GM12878 (cell line): ENCODE data around the gene KCNG1. TPM values are rescaled to one million over a fixed set of nuclear protein-coding genes. Genes with fewer than 3 reads are reported as not detected.

Source experiments
- ATAC-seq: fragments of 200-7000 bp; cut with Tn5 transposase; 3 replicates; pipeline ENCODE4 v1.9.1; 2020; ENCODE audit warnings: mild to moderate bottlenecking, moderate library complexity
- BruUV-seq: library from RNA; stranded (reverse); fragments of 400-500 nt; replicated peaks from 2 replicates; lab custom pipeline; 2021; lab: Mats Ljungman, UMichigan
- CTCF ChIA-PET: fragments of 300-600 bp; sonication (Branson Sonifier 250); formaldehyde crosslinking; extraction: SDS; loops from one replicate; lab custom pipeline; 2021; ENCODE audit warnings: inconsistent platforms; lab: Yijun Ruan, JAX
- POLR2A ChIA-PET: fragments of 350-600 bp; formaldehyde crosslinking; extraction: SDS; loops from one replicate; lab custom pipeline; 2021; ENCODE audit warnings: inconsistent platforms; lab: Charles Lee
- RAD21 ChIA-PET: fragments of 300-600 bp; sonication (Branson Sonifier 250); formaldehyde crosslinking; loops from one replicate; lab custom pipeline; 2023; ENCODE audit warnings: antibody characterized with exemption; ENCODE audit not compliant: unreplicated experiment; lab: Charles Lee
- SMC1A ChIA-PET: fragments of 300-600 bp; sonication (Branson Sonifier 250); formaldehyde crosslinking; loops from one replicate; lab custom pipeline; 2023; ENCODE audit not compliant: unreplicated experiment, uncharacterized antibody; lab: Charles Lee
- DNase-seq: peaks from one replicate; pipeline ENCODE4 v3.0.0-alpha.2; 2011; ENCODE audit warnings: low read depth, low spot score
- FAIRE-seq: peaks from 3 replicates; lab custom pipeline; 2011; peaks lifted over from hg19 to GRCh38; lab: Jason Lieb, UNC
- H2AFZ ChIP-seq: 2 replicates; pipeline ENCODE4 v1.6.0; 2011; ENCODE audit warnings: low read depth, low read length, control low read depth; ENCODE audit not compliant: control insufficient read depth
- H3K27ac ChIP-seq: 2 replicates; pipeline ENCODE4 v1.5.1; 2011; ENCODE audit warnings: control low read depth; ENCODE audit not compliant: control insufficient read depth, insufficient read depth
- H3K27me3 ChIP-seq, 2 experiments: replicated peaks in 1 of 2; 2 replicates each; pipeline versions ENCODE4 v1.6.0 to v1.6.1; 2011; ENCODE audit warnings: low read length in 1 of 2; ENCODE audit not compliant: control insufficient read depth in 2 of 2, insufficient read depth in 2 of 2
- H3K36me3 ChIP-seq, 2 experiments: 2 replicates each; pipeline ENCODE4 v1.5.1; 2011; ENCODE audit warnings: low read length in 1 of 2; ENCODE audit not compliant: control insufficient read depth in 2 of 2, insufficient read depth in 2 of 2
- H3K4me1 ChIP-seq: 2 replicates; pipeline ENCODE4 v1.6.1; 2011; ENCODE audit warnings: mild to moderate bottlenecking, low read length, moderate library complexity, mixed read lengths; ENCODE audit not compliant: control insufficient read depth, insufficient read depth
- H3K4me2 ChIP-seq: 2 replicates; pipeline ENCODE4 v1.6.0; 2011; ENCODE audit warnings: control low read depth; ENCODE audit not compliant: control insufficient read depth, insufficient read depth
- H3K4me3 ChIP-seq: fragments of 200-600 bp; sonication (generic); 2 replicates; pipeline ENCODE4 v1.5.1; 2016
- H3K79me2 ChIP-seq: 2 replicates; pipeline ENCODE4 v1.6.0; 2011; ENCODE audit warnings: low read length; ENCODE audit not compliant: control insufficient read depth, insufficient read depth
- H3K9ac ChIP-seq: 2 replicates; pipeline ENCODE4 v1.8.0; 2011; ENCODE audit warnings: low read length, control low read depth, mixed read lengths; ENCODE audit not compliant: control insufficient read depth, insufficient read depth
- H3K9me3 ChIP-seq: replicated peaks from 3 replicates; pipeline ENCODE4 v1.5.1; 2011; ENCODE audit warnings: mild to moderate bottlenecking, low read length; ENCODE audit not compliant: control insufficient read depth, insufficient read depth
- H4K20me1 ChIP-seq: 2 replicates; pipeline ENCODE4 v1.6.0; 2011; ENCODE audit not compliant: control insufficient read depth, insufficient read depth
- BMI1 ChIP-seq: fragments of 450-650 bp; IDR thresholded peaks from 2 replicates; pipeline ENCODE4 v1.6.1; 2016; ENCODE audit warnings: mild to moderate bottlenecking, moderate library complexity, borderline replicate concordance
- IRF3 ChIP-seq: fragments of 450-650 bp; IDR thresholded peaks from 2 replicates; pipeline ENCODE4 v1.6.1; 2014; ENCODE audit warnings: mild to moderate bottlenecking
- MXI1 ChIP-seq: fragments of 150-350 bp; IDR thresholded peaks from 2 replicates; pipeline ENCODE4 v1.6.1; 2011; ENCODE audit warnings: low read depth, mild to moderate bottlenecking, inconsistent platforms, low read length, improper control_type of control experiment
- POLR2AphosphoS5 ChIP-seq: IDR thresholded peaks from 2 replicates; pipeline ENCODE4 v1.6.1; 2011; ENCODE audit warnings: mild to moderate bottlenecking, low read length, inconsistent platforms
- RELB ChIP-seq: fragments of 450-650 bp; IDR thresholded peaks from 2 replicates; pipeline ENCODE4 v1.6.1; 2017; ENCODE audit warnings: low read depth, mild to moderate bottlenecking, moderate library complexity
- TAF1 ChIP-seq: IDR thresholded peaks from 2 replicates; pipeline ENCODE4 v1.6.1; 2011; ENCODE audit warnings: mild to moderate bottlenecking, low read depth, low read length, borderline replicate concordance
- TCF7 ChIP-seq: IDR thresholded peaks from 2 replicates; pipeline ENCODE4 v1.6.1; 2014; ENCODE audit warnings: antibody characterized with exemption, borderline replicate concordance
- ZBED1 ChIP-seq: IDR thresholded peaks from 2 replicates; pipeline ENCODE4 v1.6.1; 2016; ENCODE audit warnings: borderline replicate concordance
- ZNF217 ChIP-seq: fragments of 450-650 bp; IDR thresholded peaks from 2 replicates; pipeline ENCODE4 v1.6.1; 2017; ENCODE audit warnings: antibody characterized with exemption, mild to moderate bottlenecking
- WGBS: methylation state at CpG from one replicate; pipeline ENCODE4 v1.1.6; 2016; ENCODE audit warnings: low lambda C conversion rate; ENCODE audit not compliant: insufficient replicate concordance, insufficient coverage; ENCODE audit errors: missing lambda C conversion rate; 5-methylcytosine and 5-hydroxymethylcytosine counted together
- in situ Hi-C: fragments of 300-500 bp; cut with MboI; formaldehyde crosslinking; loops from 9 replicates; pipeline ENCODE4 v1.14.3; 2018; ENCODE audit warnings: mixed read lengths
- intact Hi-C: fragments of 100-400 bp; cut with micrococcal nuclease; formaldehyde crosslinking; loops from one replicate; pipeline ENCODE4 v1.14.2; 2022; ENCODE audit not compliant: unreplicated experiment
- polyA plus RNA-seq, 11 experiments: library from polyadenylated mRNA; depleted of rRNA in 4 of 11; unstranded in 6 of 11; stranded (reverse) in 5 of 11; fragments of >200 nt; fragmentation: Nextera tagmentation in 4 of 11; fragmentation: Illumina TruSeq in 1 of 11; extraction: Ambion mirVana in 4 of 11; extraction: Trizol in 1 of 11; gene quantifications; 1 replicate in 1 of 11; 2 replicates in 10 of 11; pipeline versions ENCODE4 v1.2.1 to v1.2.3, GENCODE V29; 2011 to 2016; ENCODE audit warnings: inconsistent platforms in 2 of 11, missing spikeins in 2 of 11, low read depth in 1 of 11
- total RNA-seq, 4 experiments: library from RNA; depleted of rRNA in 3 of 4; stranded (reverse); fragments of >200 nt in 3 of 4; fragmentation: Illumina TruSeq in 1 of 4; extraction: Trizol in 1 of 4; gene quantifications; 2 replicates each; pipeline versions ENCODE4 v1.2.1 to v1.2.3, GENCODE V29; 2013 to 2021

Gene KCNG1
- total and polyA plus RNA-seq, 10 of the 15 experiments (the other 5 are each of a cell fraction or from before 2014, with no cell fraction given) = not detected

- no peak overlapping the region for H3K4me2 ChIP-seq
- H3K4me3 ChIP-seq = no peak overlapping the region
- H3K27me3 ChIP-seq = no peaks in the 10 kb centered on the region; a peak in 1 of 4 replicates
- no peak for TF ChIP-seq TCF7
- no peak for TF ChIP-seq BMI1
- no peak for TF ChIP-seq RELB
- TF ChIP-seq MXI1 = no peak
- TF ChIP-seq POLR2AphosphoS5 = no peak
- TF ChIP-seq IRF3 = no peak
- no peak for TF ChIP-seq TAF1
- TF ChIP-seq ZBED1 = no peak
- TF ChIP-seq ZNF217 = no peak
- ChIA-PET SMC1A (interaction anchor here (1.0 to 1.3 kb wide), 2 partner anchors 102 to 189 kb away, joined by 4 read pairs; partner anchors contain the start of gene BCAS4), CTCF (interaction anchor here (0.7 to 14.7 kb wide), 5 partner anchors 33 to 325 kb away, joined by 3 to 177 read pairs (median 5); partner anchors contain the start of genes ADNP and BCAS4), POLR2A (no interaction called here), RAD21 (interaction anchor here (1.2 to 4.4 kb wide), 2 partner anchors 190 to 193 kb away, joined by 3 to 28 read pairs; partner anchors contain the start of gene BCAS4)
- FAIRE-seq (no peak), ATAC-seq (no peak), DNase-seq (no peak)
- WGBS = 0% methylated on average over 2 of the region's 2 CpGs
- H2AFZ ChIP-seq = no peak overlapping the region
- no peaks in the 10 kb centered on the region for H3K36me3 ChIP-seq
- no peaks in the 10 kb centered on the region for H3K4me1 ChIP-seq
- no peak overlapping the region for H3K9ac ChIP-seq
- in situ Hi-C loops (loop anchor here (10.0 kb wide), 1 partner anchor 641 kb away; no protein-coding TSS in a partner anchor), intact Hi-C loops (loop anchor here (5.0 to 10.0 kb wide), 3 partner anchors 191 to 639 kb away; no protein-coding TSS in a partner anchor)
- no peaks in the 10 kb centered on the region for H4K20me1 ChIP-seq
- H3K27ac ChIP-seq = no peak overlapping the region
- no peaks in the 10 kb centered on the region for H3K9me3 ChIP-seq
- no peaks in the 10 kb centered on the region for H3K79me2 ChIP-seq
- no TSS peak for BruUV-seq
Observed at GRCh38 chr20:50983321-50983720, 39.6 kb downstream of the KCNG1 start.
